ENCODE data around the gene RPIA. TPM values are rescaled to one million over a fixed set of nuclear protein-coding genes. Genes with fewer than 3 reads are reported as not detected.

Gene RPIA
- total and polyA plus RNA-seq, 9 of the 15 experiments (the other 6 are each of a cell fraction or from before 2014, with no cell fraction given) = 7.8 to 41.2 (median 25.8) TPM

DNA sequence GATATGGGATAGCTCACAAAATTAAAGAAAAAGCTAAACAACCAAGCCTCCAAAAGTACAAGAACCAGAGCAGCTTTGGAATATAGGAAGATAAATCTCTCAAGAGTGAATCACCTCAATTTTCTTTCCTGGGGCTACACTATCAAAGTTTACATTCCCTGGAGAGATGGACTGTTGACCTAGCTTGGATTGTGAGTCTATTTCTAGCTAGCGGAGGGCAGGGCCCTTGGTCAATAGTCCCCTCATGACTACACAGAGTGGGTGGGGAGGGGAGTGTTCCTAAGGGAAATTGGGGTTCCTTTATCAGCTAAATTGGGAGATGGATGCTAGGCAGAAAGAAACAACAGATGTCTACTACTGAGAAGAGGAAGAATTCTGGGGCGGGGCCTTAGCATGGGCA is 34.3 kb upstream of the RPIA start:
- no peak overlapping the region for H3K27ac ChIP-seq (ENCODE audit: extremely low read depth, low read depth, low read length)
- H3K4me3 ChIP-seq = no peak overlapping the region
- WGBS (ENCODE audit: insufficient coverage, low coverage, missing lambda C conversion rate) = 51% methylated on average over 2 of the region's 2 CpGs
- BruUV-seq (replicated peaks) = no TSS peak
- FAIRE-seq = no peak
- no peak for TF ChIP-seq NCOA4 (IDR thresholded peaks at IDR 0.05; ENCODE audit: partially characterized antibody)
- TF ChIP-seq ZBTB5 (IDR thresholded peaks at IDR 0.05) = no peak
- no peak for TF ChIP-seq COPS2 (conservative IDR thresholded peaks at IDR 0.05)
- TF ChIP-seq ZNF583 (CRISPR knock-in tag; IDR thresholded peaks at IDR 0.05) = no peak
- TF ChIP-seq TCFL5 (CRISPR knock-in tag; conservative IDR thresholded peaks at IDR 0.05) = no peak
- TF ChIP-seq ZNF408 (CRISPR knock-in tag; IDR thresholded peaks at IDR 0.05; ENCODE audit: low read depth) = no peak
- TF ChIP-seq ATF2 (CRISPR knock-in tag; IDR thresholded peaks at IDR 0.05) = no peak
- no peak for TF ChIP-seq PHB2 (IDR thresholded peaks at IDR 0.05; ENCODE audit: low read depth)
- TF ChIP-seq HSF4 (CRISPR knock-in tag; IDR thresholded peaks at IDR 0.05; ENCODE audit: borderline replicate concordance) = no peak
- no peak for TF ChIP-seq CUX1 (CRISPR knock-in tag; IDR thresholded peaks at IDR 0.05)
- no peak for TF ChIP-seq ZFPM2 (CRISPR knock-in tag; IDR thresholded peaks at IDR 0.05)
- TF ChIP-seq, protein P1, sequence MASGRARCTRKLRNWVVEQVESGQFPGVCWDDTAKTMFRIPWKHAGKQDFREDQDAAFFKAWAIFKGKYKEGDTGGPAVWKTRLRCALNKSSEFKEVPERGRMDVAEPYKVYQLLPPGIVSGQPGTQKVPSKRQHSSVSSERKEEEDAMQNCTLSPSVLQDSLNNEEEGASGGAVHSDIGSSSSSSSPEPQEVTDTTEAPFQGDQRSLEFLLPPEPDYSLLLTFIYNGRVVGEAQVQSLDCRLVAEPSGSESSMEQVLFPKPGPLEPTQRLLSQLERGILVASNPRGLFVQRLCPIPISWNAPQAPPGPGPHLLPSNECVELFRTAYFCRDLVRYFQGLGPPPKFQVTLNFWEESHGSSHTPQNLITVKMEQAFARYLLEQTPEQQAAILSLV (tag; IDR thresholded peaks at IDR 0.05) = no peak
- no peak overlapping the region for H3K4me2 ChIP-seq (ENCODE audit: insufficient read depth, low read length)
- in situ Hi-C loops (cut with MboI) = no loop called here
- ChIA-PET CTCF (ENCODE audit: low intra/inter-chr PET ratio) (no interaction called here), POLR2A (interaction anchor here (0.7 to 1.2 kb wide), 3 partner anchors 10 to 29 kb away, joined by 3 to 4 read pairs (median 4); partner anchors contain the start of gene EIF2AK3)
- H2AFZ ChIP-seq (ENCODE audit: low read depth, low read length) = no peak overlapping the region
- no peaks in the 10 kb centered on the region for H3K9me3 ChIP-seq (replicated peaks; ENCODE audit: control insufficient read depth, insufficient read depth, low read depth, low read length)
- intact Hi-C loops (cut with micrococcal nuclease) = no loop called here
- no peaks in the 10 kb centered on the region for H3K79me2 ChIP-seq (ENCODE audit: control insufficient read depth, insufficient read depth, low read length)
- H3K27me3 ChIP-seq (ENCODE audit: control insufficient read depth in 2 of 2, insufficient read depth in 2 of 2, low read length in 2 of 2) = no peaks in the 10 kb centered on the region
- no peak for DNase-seq (ENCODE audit: extremely low read depth in 1 of 4, low spot score in 3 of 4)
- no peaks in the 10 kb centered on the region for H4K20me1 ChIP-seq (replicated peaks; ENCODE audit: control insufficient read depth, insufficient read depth, low read length)
- H3K36me3 ChIP-seq (ENCODE audit: control insufficient read depth, insufficient read depth, low read length) = no peaks in the 10 kb centered on the region
- no peaks in the 10 kb centered on the region for H3K9me1 ChIP-seq (ENCODE audit: control insufficient read depth, insufficient read depth, low read length)
- no peak overlapping the region for H3K9ac ChIP-seq (ENCODE audit: insufficient read depth in 1 of 2, low read depth in 2 of 2, low read length in 2 of 2)
- ATAC-seq = no peak
- peaks cover 3 to 24% of the 10 kb centered on the region in 2 experiments; a peak in 4 of 5 replicates for H3K4me1 ChIP-seq (replicated peaks in 1 of 2; ENCODE audit: control insufficient read depth in 2 of 2, insufficient read depth in 2 of 2, low read length in 2 of 2)
